ENCODE results near the gene OR6J1.
"Not testable (repeated sequence)": the region's sequence is repeated elsewhere in the genome, so short reads cannot be mapped to it uniquely, and the experiment has no call there.

Gene OR6J1

GRCh38 chr14:22644305-22644635 is at the start of gene OR6J1:
TSS of gene OR6J1 (minus strand) at chr14:22644352. CDS start at chr14:22634811, 9,541 bp downstream.
- DNase-seq = no peak

DNA sequence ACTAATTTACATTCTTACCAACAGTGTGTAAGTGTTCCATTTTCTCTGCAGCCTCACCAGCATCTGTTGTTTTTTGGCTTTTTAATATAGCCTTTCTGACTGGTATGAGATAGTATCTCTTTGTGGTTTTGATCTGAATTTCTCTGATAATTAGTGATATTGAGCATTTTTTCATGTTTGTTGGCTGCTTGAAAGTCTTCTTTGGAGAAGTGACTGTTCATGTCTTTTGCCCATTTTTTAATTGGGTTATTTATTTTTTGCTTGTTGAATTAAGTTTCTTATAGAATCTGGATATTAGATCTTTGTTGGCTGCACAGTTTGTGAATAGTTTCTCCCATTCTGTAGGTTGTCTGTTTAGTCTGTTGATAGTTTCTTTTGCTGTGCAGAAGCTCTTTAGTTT is 48.0 kb upstream of the OR6J1 start:
- no peak for DNase-seq

DNA sequence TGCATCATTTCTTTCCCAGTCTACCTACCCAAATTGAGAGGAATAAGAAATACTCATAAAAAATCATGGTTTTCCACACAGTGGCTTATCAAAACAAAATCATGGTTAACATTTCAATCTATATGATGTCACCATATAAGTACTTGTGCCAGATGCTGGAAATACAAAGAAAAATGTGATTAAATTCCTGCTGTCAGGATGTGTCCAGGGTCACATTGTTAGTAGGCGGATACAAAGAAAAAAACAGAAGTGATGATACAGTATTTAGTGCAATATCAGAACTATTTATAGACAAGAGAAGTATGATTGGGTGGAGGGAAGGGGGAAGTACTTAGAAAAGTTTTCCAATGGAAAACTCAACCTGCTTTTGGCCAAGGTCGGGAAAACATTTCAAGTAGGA is 47.0 kb upstream of the OR6J1 start:
- DNase-seq = no peak

DNA sequence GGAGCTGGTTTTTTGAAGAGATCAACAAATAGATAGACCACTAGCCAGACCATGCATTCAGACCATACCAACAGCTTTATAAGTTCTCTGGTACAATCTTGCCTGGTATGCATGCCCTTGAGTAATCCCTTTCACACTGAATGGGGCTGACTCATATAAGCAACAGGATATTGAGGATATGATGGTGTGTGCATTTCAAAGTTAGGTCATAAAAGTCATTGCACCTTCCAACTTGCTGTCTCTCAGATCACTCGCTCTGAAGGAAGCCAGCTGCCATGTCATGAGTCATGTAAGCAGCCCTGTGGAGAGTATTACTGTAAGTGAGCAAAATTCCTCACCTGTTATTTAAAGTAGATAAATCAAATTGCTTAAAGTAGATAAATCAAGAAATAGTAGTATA is 45.0 kb upstream of the OR6J1 start:
- no peak for DNase-seq

- not testable (repeated sequence) for DNase-seq
These were observed 43.8 kb upstream of the OR6J1 start for GRCh38 chr14:22687969-22688368.

DNA sequence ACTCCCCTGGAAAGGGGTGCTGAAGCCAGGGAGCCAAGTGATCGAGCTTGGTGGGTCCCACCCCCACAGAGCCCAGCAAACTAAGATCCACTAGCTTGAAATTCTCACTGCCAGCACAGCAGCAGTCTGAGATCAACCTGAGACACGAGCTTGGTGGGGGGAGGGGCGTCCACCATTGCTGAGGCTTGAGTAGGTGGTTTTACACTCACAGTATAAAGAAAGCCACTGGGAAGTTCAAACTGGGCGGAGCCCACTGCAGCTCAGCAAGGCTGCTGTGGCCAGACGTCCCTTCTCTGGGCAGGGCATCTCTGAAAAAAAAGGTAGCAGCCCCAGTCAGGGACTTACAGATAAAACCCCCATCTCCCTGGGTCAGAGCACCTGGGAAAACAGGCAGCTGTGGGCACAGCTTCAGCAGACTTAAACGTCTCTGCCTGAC is 42.0 kb upstream of the OR6J1 start:
- DNase-seq = not testable (repeated sequence)

DNA sequence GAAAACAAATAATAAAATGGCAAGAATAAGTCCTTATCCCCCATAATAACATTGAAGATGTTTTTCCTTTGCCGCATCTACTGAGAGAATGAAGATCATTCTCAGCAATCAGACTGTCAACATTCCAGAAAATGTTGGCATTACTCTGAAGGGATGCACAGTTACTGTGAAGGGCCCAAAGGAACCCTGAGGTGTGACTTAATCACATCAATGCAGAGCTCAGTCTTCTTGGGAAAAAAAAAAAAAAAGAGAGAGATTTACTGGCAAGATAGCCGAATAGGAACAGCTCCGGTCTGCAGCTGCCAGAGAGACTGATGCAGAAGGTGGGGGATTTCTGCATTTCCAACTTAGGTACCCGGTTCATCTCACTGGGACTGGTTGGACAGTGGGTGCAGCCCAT is 41.3 kb upstream of the OR6J1 start:
- DNase-seq = no peak

DNA sequence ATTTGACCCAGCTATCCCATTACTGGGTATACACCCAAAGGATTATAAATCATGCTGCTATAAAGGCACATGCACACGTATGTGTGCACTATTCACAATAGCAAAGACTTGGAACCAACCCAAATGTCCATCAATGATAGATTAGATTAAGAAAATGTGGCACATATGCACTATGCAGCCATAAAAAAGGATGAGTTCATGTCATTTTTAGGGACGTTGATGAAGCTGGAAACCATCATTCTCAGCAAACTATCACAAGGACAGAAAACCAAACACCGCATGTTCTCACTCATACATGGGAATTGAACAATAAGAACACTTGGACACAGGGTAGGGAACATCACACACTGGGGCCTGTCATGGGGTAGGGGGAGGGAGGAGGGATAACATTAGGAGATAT is 39.3 kb upstream of the OR6J1 start:
- not testable (repeated sequence) for DNase-seq

GRCh38 chr14:22678221-22678620 is 34.1 kb upstream of the OR6J1 start:
- DNase-seq = no peak

DNA sequence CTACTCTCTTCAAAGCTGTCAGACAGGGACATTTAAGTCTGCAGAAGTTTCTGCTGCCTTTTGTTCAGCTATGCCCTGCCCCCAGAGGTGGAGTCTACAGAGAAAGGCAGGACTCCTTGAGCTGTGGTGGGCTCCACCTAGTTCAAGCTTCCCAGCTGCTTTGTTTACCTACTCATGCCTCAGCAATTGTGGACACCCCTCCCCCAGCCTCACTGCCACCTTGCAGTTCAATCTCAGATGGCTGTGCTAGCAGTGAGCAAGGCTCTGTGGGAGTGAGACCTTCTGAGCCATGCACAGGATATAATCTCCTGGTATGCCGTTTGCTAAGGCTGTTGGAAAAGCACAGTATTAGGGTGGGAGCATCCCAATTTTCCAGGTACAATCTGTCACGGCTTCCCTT is 33.4 kb upstream of the OR6J1 start:
- not testable (repeated sequence) for DNase-seq

- DNase-seq = no peak
These were observed 27.5 kb upstream of the OR6J1 start for GRCh38 chr14:22671622-22672021.

DNA sequence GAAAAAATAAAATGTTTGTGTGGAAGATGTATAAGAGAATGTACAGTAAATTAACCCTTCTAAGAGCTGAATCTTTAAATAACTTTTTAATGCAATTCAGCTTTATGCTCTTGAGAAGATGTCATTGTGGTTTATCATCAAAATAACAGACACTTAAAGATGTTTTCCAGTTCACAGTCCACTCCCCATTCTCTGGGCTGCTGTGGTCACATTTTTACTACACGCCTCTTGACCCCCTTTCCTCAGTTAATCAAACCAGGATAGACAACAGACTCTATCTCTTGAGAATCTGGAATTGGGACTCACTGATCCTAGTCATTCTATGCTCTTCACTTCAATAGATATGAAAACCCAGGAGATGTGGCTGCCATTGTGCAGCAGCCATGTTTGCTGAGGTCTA is 24.7 kb upstream of the OR6J1 start:
- DNase-seq = no peak

DNA sequence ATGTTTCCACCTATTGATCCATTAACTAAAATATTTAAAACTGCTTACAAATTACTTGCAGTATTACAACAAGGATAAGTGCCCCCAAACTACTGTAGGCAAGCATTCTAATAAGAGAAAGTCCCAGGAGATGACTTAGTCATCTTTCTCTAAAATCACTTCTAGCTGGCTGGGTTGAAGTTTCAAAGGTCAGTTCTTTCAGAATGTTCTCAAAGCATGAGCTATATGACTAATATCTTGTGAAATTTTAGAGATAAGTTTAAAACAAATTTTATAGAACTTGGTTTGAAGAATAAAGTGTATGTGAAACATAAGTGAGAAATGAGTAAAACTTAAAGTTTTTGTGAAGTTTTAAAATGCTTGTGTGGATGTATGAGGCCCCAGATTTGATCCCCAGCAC is 24.3 kb upstream of the OR6J1 start:
- no peak for DNase-seq

- DNase-seq = no peak
These were observed 23.7 kb upstream of the OR6J1 start for GRCh38 chr14:22667881-22668280.

GRCh38 chr14:22666203-22666893 is 22.2 kb upstream of the OR6J1 start:
- no peak for DNase-seq

DNA sequence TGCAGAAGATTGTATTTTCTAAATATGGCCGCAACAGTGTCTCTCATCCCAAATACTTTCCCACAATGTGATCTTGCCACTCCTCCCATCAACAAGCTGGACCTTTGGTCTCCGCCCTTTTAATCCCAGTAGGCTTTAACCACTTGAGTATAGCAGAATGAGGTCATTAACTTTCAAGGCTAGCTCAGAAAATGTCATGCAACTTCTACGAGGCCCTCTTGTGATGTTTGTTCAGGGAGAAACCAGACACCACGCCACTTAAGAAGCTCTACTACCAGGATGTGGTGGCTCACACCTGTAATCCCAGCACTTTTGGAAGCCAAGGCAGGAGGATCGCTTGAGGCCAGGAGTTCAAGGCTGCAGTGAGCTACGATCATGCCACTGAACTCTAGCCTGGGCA is 20.1 kb upstream of the OR6J1 start:
- DNase-seq = no peak

DNA sequence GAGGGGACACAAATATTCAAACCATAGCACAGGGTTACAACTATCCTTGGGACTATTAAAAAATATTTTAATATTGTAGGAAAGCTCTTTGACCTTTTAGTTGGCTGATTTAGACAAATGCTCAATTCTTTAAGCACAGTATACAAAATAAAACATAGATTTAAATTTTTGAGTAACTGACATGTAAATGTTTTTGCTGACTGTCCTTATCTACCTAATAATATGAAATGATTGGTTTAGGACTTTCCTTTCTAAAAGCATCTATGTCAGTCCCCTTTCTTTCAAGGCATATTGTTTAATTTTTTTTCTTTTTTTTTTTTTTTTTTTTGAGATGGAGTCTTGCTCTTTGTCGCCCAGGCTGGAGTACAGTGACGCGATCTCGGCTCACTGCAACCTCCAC is 16.5 kb upstream of the OR6J1 start:
- no peak for DNase-seq

- no peak for DNase-seq
These were observed 14.8 kb upstream of the OR6J1 start for GRCh38 chr14:22658946-22659345.

- no peak for DNase-seq
These were observed 13.7 kb upstream of the OR6J1 start for GRCh38 chr14:22657861-22658260.

GRCh38 chr14:22656945-22657731 is 13.0 kb upstream of the OR6J1 start:
- DNase-seq = no peak

DNA sequence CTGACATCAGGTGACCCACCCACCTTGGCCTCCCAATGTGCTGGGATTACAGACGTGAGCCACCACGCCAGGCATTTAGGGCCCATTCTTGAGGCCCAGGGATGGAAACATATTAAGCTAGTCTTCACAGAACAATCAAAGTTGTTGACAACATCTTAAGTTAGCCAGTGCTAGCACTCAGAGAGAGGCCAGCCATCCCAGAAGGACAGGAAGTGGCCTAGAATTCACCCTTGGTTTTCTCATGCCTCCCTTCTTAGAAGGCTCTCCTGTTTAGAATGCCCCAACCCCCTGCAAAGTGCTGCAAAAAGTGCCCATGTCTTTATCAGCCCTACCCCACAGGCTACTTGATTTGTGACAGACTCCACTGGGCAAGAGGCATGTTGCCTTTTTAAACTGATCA is 12.1 kb upstream of the OR6J1 start:
- no peak for DNase-seq

GRCh38 chr14:22653012-22653621 is 9.0 kb upstream of the OR6J1 start:
- DNase-seq = peak; percentile 23

DNA sequence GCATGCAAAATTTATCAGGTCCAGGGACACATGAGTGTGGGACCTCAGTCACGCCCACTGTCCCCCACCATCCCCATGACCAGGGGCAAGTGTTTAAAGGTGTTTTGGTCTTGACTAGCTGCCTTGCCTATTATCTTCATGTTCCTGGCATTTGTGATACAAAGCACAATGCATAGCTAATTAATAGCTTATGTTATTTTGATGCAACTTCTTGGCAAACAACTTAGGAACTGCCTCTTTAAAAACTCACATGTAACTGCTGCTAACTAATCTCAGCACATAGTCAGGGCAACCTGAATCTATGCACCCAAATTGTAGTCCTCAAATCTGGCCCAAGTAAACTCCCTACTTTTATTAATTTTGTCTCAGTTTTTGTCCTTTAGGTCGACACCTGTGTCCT is 7.4 kb upstream of the OR6J1 start:
- DNase-seq = no peak

DNA sequence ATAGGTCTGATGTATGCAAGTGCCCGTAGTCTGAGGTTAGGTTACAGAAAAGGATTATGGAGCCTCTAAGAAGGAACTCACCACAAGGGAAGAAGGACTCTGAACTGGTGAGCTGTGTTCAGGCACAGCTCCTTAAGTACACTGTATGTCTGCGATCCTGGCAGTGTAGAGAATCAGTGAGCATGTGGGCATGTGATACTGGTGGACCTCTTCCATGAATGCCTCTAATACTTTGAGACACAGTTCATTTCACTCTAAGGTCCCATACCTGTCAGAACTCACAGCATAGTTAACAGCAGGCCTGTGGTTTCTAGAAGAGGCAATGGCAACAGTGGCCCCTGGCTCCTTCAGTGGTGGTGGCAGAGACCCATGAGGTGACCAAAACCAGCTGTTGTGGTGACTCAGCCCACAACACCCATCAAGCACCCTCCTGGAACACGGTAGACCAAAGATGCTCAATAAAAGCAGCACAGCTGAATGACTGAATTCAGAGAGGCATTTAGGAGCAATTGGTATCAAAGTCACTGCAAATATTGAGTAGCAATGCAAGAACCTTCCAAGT is 6.9 kb upstream of the OR6J1 start:
- DNase-seq = no peak

All from NCI-H774 (cell line).